NCI-H1417 treated with DMSO at 0.1 percent for 48 hours (cell line): Measurements from ENCODE around the gene MARCKS.
A peak's percentile ranks its signal among the peaks of the same experiment; 100 is the strongest.

Source experiments
- DNase-seq: peaks from one replicate; lab custom pipeline; 2025; lab: John Stamatoyannopoulos, UW

MARCKS gene

GRCh38 chr6:113853252-113853651, 3.9 kb upstream of the MARCKS start:
- no peak for DNase-seq

GRCh38 chr6:113854531-113855499, 2.3 kb upstream of the MARCKS start:
- DNase-seq = peak; percentile 70

GRCh38 chr6:113855500-113856374, 1.4 kb upstream of the MARCKS start:
- no peak for DNase-seq

- DNase-seq = no peak
Observed at GRCh38 chr6:113856375-113856624, 845 bp upstream of the MARCKS start.

GRCh38 chr6:113857556-113858479, 673 bp downstream of the MARCKS start:
- no peak for DNase-seq

- peak; percentile 49 for DNase-seq
Observed at GRCh38 chr6:113858480-113859348, 1.6 kb downstream of the MARCKS start.

GRCh38 chr6:113859349-113860180, 2.4 kb downstream of the MARCKS start:
- no peak for DNase-seq

- no peak for DNase-seq
Observed at GRCh38 chr6:113860181-113860955, 3.2 kb downstream of the MARCKS start.

- DNase-seq = no peak
Observed at GRCh38 chr6:113862112-113862511, 5.0 kb downstream of the MARCKS start.

- no peak for DNase-seq
Observed at GRCh38 chr6:113870917-113871316, 13.8 kb downstream of the MARCKS start.

GRCh38 chr6:113871975-113872374, 14.8 kb downstream of the MARCKS start:
- no peak for DNase-seq

- DNase-seq = no peak
Observed at GRCh38 chr6:113873043-113873667, 16.0 kb downstream of the MARCKS start.

GRCh38 chr6:113875470-113875869, 18.3 kb downstream of the MARCKS start:
- DNase-seq = no peak

GRCh38 chr6:113876695-113877094, 19.6 kb downstream of the MARCKS start:
- no peak for DNase-seq

- DNase-seq = peak; percentile 34
Observed at GRCh38 chr6:113879186-113880096, 22.3 kb downstream of the MARCKS start.

GRCh38 chr6:113881478-113881980, 24.4 kb downstream of the MARCKS start:
- DNase-seq = no peak

- no peak for DNase-seq
Observed at GRCh38 chr6:113882336-113883022, 25.3 kb downstream of the MARCKS start.
